ENCODE results near the gene TBCK. TPM values are rescaled to one million over a fixed set of nuclear protein-coding genes. Genes with fewer than 3 reads are reported as not detected.
"Not testable (repeated sequence)": the region's sequence is repeated elsewhere in the genome, so short reads cannot be mapped to it uniquely, and the experiment has no call there.

Gene TBCK
- polyA plus RNA-seq, 4 donors = 41.4 to 68.6 (median 60.7) TPM

GRCh38 chr4:106323119-106323518 lies 7.1 kb upstream of the TBCK start:
- no peak for DNase-seq (ENCODE audit: low read depth in 4 of 4, low spot score in 3 of 4)

- DNase-seq (ENCODE audit: low read depth in 4 of 4, low spot score in 3 of 4) = not testable (repeated sequence)
These were observed 5.8 kb upstream of the TBCK start for GRCh38 chr4:106321814-106322213.

- not testable (repeated sequence) for DNase-seq (ENCODE audit: low read depth in 4 of 4, low spot score in 3 of 4)
These were observed 5.2 kb upstream of the TBCK start for GRCh38 chr4:106321168-106321567.

DNA sequence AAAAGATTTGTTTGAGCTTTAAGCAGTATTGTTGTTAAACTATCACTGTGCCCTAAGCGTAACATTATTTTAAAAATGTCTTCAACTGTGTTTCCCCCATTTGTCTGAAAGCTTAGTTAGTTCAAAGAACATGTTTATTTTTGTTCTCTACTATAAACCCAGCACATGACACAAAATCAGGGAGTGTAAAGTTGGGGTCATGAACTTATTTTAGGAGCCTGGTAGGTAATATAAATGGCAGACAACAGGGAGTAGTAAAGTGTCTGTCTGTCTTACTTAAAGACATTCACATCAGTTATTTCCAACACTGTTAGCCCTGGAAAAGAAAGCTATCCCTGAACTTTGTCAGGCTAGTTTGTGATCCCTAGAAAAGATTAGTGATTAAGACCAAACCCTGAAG lies 4.2 kb upstream of the TBCK start:
- no peak for DNase-seq (ENCODE audit: low read depth in 4 of 4, low spot score in 3 of 4)

- no peak for DNase-seq (ENCODE audit: low read depth in 4 of 4, low spot score in 3 of 4)
These were observed 2.5 kb upstream of the TBCK start for GRCh38 chr4:106318511-106318910.

DNA sequence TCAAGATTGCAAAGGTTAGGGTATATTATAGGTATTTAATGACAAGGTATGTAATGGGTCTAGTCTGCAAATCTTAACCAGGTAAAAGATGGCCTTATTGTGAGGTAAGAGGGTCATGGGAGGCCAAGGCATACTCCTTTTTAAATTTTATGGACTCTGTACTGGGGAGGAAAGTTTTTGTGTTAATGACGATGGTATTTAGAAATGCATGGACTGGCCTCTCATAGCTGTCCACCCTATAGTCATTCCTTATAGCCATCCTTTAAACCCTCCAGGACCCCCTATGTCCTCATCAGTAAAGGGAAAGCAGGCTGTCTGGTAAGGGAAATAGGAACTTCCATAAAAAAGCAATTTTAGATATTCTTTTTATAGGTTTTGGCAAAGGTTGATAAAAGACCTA lies 1.8 kb upstream of the TBCK start:
- no peak for DNase-seq (ENCODE audit: low read depth in 4 of 4, low spot score in 3 of 4)

DNA sequence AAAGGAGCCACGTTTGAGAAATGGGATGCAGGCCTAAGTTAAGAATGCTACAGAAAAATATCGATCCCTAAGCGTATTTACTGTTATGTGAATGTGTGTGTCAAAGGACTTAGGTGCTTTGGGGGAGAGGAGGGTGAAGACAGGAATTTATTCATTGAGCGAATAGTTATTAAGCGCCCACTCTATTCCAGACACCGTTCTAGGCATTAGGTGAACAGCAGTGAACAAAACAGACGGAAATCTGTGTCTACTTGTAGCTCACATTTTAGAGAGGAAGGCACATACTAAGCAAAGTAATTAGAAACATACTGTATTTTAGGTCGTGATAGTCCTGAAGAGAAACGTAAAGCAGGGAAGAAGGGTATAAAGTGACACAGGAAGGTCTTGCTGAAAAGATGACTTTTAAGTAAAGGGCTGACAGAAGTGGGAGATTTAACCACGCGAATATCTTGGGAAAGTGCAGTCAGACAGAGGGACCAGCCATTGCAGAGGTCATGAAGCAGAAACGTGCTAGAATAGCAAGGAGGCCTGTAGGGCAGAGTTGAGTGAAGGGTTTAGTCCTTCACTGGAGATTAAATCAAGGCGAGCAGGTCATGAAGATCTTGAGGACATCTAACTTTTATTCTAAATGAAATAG lies 882 bp upstream of the TBCK start:
- DNase-seq (ENCODE audit: low read depth in 4 of 4, low spot score in 3 of 4) = no peak

GRCh38 chr4:106315476-106315967 lies 487 bp downstream of the TBCK start:
- DNase-seq (ENCODE audit: low read depth in 4 of 4, low spot score in 3 of 4) = peak in 3 of 4 donors; percentile 14 to 39 (median 19)

GRCh38 chr4:106314960-106315359 lies 1.0 kb downstream of the TBCK start:
- DNase-seq (ENCODE audit: low read depth in 4 of 4, low spot score in 3 of 4) = no peak

- DNase-seq (ENCODE audit: low read depth in 4 of 4, low spot score in 3 of 4) = no peak
These were observed 2.9 kb downstream of the TBCK start for GRCh38 chr4:106312997-106313522.

DNA sequence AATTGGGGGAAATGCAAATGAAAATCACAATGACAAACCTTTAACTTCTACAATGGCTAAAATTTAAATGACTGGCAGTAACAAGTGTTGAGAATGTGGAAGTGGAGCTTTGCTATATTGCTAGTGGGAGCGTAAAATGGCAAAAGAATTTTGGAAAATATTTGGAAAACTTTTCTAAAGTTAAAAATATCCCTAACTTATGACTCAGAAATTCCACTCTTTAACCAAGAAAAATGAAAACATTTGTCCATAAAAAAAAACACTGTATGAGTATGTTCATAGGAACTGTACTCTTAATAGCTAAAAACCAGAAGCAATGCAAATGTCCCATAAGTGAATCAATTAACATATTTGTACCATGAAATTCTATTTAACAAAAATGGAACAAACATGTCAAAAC lies 3.6 kb downstream of the TBCK start:
- DNase-seq (ENCODE audit: low read depth in 4 of 4, low spot score in 3 of 4) = no peak

- no peak for DNase-seq (ENCODE audit: low read depth in 4 of 4, low spot score in 3 of 4)
These were observed 9.4 kb downstream of the TBCK start for GRCh38 chr4:106306561-106306960.

DNA sequence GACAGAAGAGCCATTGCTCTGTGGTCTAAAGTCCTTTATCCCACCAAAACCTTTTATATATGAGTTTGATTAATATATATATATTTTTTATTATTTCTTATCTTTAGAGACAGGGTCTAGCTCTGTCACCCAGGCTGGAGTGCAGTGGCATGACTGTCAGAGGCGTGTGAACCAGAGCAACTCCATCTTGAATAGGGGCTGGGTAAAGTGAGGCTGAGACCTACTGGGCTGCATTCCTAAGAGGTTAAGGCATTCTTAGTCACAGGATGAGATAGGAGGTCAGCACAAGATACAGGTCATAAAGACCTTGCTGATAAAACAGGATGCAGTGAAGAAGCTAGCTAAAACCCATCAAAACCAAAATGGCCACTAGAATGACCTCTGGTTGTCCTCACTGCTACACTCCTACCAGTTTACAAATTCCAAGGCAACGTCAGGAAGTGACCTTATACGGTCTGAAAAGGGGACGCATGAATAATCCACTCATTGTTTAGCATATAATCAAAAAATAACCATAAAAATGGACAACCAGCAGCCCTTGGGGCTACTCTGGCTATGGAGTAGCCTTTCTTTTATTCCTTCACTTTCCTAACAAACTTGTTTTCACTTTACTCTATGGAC lies 10.5 kb downstream of the TBCK start:
- DNase-seq (ENCODE audit: low read depth in 4 of 4, low spot score in 3 of 4) = no peak

DNA sequence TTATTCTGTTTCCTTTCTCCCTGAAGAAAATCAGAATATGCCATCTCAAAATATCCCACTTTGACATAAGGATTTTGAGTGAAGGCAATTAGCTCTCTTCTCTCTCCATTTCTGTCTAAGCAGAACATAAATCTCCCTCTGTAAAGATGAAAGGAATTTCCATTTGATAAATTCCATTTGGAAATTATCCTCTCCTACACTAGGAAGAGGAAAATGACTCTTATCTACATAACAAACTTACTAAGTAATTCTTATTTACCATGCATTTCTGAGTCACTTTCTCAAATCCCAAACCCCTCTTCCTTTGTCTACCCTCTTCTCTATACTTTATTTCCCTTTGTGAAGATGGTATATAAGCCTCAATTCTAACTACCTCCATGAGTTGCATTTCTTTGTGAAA lies 11.4 kb downstream of the TBCK start:
- DNase-seq (ENCODE audit: low read depth in 4 of 4, low spot score in 3 of 4) = no peak

- DNase-seq (ENCODE audit: low read depth in 4 of 4, low spot score in 3 of 4) = no peak
These were observed 12.3 kb downstream of the TBCK start for GRCh38 chr4:106303548-106304281.

- no peak for DNase-seq (ENCODE audit: low read depth in 4 of 4, low spot score in 3 of 4)
These were observed 14.0 kb downstream of the TBCK start for GRCh38 chr4:106302062-106302438.

DNA sequence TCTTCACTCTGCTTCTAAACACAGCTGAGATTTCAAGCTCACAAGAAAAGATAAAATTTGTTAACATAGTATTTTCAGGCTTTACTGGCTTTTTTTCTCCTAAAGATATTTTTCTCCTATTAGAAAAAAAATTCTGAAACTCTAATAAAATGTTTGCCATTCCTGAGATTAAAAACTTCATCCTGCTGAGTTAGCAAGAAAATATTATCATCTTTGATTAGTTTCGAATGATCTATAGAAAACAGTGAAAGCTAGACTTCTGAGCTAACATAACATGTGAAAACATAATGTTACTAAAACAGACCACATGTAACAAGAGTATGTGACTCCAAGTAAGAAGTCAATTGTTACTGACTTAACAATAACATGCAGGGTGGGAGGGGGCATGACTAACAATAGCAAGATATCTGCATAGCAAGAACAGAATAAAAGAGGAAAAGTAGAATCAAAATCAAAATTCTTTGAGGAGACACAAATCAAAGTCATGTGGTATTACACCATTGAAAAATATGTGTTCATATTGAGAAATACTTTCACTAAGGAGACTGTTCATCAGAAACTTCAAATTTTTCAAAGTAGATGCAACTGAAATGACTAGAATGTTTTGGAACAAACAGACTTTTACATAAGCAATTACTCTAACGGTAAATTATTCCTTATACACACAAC lies 14.5 kb downstream of the TBCK start:
- no peak for DNase-seq (ENCODE audit: low read depth in 4 of 4, low spot score in 3 of 4)

DNA sequence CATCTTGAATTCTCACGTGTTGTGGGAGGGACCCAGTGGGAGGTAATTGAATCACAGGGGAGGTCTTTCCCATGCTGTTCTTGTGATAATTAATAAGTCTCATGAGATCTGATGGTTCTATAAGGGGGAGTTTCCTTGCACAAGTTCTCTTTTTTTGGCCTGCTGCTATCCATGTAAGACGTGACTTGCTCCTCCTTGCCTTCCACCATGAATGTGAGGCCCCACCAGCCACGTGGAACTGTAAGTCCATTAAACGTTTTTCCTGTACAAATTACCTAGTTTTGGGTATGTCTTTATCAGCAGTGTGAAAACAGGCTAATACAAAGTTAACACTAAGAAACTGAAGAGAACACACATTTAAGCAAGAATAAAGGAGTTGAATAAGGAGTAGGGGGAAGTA lies 16.0 kb downstream of the TBCK start:
- DNase-seq (ENCODE audit: low read depth in 4 of 4, low spot score in 3 of 4) = no peak

DNA sequence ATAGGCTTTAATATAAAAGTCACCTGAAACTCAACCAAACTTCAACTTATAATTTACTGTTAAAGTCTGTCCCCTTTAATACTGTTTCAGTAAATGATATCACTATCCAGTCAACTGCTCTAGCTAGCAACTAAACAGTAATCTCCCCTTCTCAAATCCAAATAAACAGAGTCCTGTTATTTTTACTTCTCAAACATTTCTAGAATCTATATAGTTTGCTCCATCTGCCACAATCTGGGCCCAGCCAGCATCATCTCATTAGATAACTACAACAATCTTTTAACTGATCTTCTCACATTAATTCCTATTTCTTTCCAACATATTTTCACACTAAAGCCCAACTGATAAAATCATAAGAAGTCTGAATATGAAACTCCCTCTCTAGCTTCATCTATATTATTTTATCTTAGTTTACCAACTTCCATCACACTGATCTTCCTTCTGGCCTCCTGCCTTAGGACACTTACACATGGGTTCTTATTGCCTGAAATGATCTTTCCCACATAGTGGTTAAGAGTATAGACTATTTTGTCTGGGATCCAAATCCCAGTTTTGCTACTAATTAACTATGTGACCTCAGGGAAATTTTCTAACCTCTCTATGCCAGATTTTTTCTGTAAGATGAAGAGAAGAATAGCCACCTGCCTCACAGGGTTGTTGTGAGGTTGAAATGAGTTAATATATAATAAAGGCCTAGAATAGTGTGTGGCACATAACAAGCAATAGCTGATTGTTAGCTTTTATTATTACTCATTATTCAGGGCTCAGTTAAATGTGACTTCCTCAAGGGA lies 18.6 kb downstream of the TBCK start:
- DNase-seq (ENCODE audit: low read depth in 4 of 4, low spot score in 3 of 4) = no peak

GRCh38 chr4:106294062-106294461 lies 21.9 kb downstream of the TBCK start:
- DNase-seq (ENCODE audit: low read depth in 4 of 4, low spot score in 3 of 4) = no peak

Measured in left renal pelvis (tissue), 4 donors.